AG04450 (cell line): Measurements from ENCODE around the gene BIRC7. TPM values are rescaled to one million over a fixed set of nuclear protein-coding genes. Genes with fewer than 3 reads are reported as not detected.

Experiments used
- CTCF ChIA-PET: fragments of 300-600, 350-600 bp; formaldehyde crosslinking; extraction: SDS; loops from one replicate; lab custom pipeline; 2022; ENCODE audit warnings: antibody characterized with exemption, inconsistent platforms; lab: Charles Lee
- POLR2A ChIA-PET: fragments of 350-600 bp; formaldehyde crosslinking; extraction: SDS; loops from one replicate; lab custom pipeline; 2021; ENCODE audit warnings: antibody characterized with exemption, inconsistent platforms; lab: Yijun Ruan, JAX
- DNase-seq: peaks from one replicate; pipeline ENCODE4 v3.0.0-alpha.2; 2011; ENCODE audit warnings: low read depth, low spot score
- H3K27ac ChIP-seq: one replicate; pipeline ENCODE4 v1.5.1; 2012; ENCODE audit warnings: low read depth, low read length, control low read depth
- H3K27me3 ChIP-seq: one replicate; pipeline ENCODE4 v1.6.0; 2012; ENCODE audit warnings: low read length; ENCODE audit not compliant: control insufficient read depth, insufficient read depth
- H3K4me3 ChIP-seq: 2 replicates; pipeline ENCODE4 v1.5.1; 2011; ENCODE audit warnings: mild to moderate bottlenecking, low read depth, low read length, control low read depth
- H3K9me3 ChIP-seq: 2 replicates; pipeline ENCODE4 v1.5.1; 2012; ENCODE audit warnings: low read length; ENCODE audit not compliant: control insufficient read depth, insufficient read depth
- polyA plus RNA-seq: library from polyadenylated mRNA; depleted of rRNA; stranded (reverse); fragments of >200 nt; gene quantifications from 2 replicates; pipeline ENCODE4 v1.2.3, GENCODE V29; 2011
- TF ChIP-seq, protein P1 (sequence below): IDR thresholded peaks from 2 replicates; pipeline ENCODE4 v1.5.1; 2011; ENCODE audit warnings: low read depth, low read length, control low read depth, inconsistent platforms

BIRC7 gene
- polyA plus RNA-seq, 1 experiment: not detected

DNA sequence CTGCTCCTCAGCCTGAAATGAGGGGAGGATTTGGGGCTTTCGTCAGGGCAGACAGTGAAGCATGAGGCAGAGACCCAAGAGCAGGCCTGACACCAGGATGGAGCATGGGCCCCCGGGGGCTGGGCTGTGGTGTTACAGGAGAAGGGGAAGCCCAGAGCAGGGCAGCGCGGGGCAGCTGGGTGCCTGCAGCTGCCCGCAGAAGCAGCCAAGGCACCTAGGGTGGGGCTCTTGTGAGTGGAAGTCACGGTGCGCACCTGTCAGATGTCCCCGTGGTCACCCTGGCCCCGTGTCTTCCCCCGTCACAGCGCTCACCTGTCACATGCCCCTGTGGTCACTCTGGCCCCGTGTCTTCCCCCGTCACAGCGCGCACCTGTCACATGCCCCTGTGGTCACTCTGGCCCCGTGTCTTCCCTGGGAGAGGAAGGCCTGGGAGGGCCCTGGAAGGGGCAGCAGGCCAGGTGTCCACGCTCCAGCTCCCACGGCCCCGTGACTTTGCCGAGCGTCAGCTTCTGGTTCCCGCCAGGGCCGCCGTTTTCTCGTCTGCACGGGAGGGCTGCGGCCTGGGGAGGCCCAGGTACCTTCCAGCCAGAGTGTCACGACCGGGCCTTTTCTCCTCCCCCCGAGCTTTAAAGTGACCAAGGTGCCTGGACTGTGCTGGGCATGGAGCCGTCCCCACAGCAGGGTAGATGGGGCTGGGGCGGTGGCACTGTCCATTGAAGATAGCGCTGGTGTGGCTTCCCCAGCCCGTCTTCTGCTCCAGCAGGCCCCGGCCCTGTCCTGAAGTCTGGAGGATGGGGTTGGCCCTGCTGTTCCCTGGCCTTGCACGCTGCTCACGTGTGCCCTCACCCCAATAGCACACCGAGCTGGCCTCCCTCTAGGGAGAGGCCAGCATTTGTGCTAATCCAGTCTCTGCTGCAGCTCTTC is 46.3 kb downstream of the BIRC7 start:
- TF ChIP-seq, protein P1, sequence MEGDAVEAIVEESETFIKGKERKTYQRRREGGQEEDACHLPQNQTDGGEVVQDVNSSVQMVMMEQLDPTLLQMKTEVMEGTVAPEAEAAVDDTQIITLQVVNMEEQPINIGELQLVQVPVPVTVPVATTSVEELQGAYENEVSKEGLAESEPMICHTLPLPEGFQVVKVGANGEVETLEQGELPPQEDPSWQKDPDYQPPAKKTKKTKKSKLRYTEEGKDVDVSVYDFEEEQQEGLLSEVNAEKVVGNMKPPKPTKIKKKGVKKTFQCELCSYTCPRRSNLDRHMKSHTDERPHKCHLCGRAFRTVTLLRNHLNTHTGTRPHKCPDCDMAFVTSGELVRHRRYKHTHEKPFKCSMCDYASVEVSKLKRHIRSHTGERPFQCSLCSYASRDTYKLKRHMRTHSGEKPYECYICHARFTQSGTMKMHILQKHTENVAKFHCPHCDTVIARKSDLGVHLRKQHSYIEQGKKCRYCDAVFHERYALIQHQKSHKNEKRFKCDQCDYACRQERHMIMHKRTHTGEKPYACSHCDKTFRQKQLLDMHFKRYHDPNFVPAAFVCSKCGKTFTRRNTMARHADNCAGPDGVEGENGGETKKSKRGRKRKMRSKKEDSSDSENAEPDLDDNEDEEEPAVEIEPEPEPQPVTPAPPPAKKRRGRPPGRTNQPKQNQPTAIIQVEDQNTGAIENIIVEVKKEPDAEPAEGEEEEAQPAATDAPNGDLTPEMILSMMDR: no peak

DNA sequence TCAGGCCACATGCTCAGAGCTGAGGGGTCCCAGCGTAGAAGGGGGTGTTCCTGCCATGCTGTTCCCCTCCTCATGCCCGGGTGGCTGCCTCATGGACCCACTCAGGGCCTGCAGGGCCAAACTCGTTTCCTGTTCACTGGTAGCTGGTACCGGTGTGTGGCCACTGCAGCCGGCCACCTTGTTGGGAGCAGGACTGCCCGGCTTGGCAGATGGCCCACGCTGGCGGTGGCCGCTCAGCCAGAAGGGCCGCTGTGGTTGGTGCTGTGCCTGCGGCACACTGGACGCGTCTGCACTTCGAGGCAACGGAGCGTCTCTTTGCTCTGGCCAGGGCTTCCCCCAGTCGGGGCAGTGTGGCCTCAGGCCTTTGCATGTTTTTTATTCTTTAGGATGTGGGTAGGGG is 47.2 kb downstream of the BIRC7 start:
- ChIA-PET CTCF (interaction anchor here (1.6 kb wide), 2 partner anchors 8 to 60 kb away, joined by 5 to 7 read pairs; no protein-coding TSS in a partner anchor), POLR2A (no interaction called here)
- no peaks in the 10 kb centered on the region for H3K27me3 ChIP-seq
- H3K4me3 ChIP-seq: no peak overlapping the region
- TF ChIP-seq, protein P1: no peak
- no peak for DNase-seq
- no peak overlapping the region for H3K27ac ChIP-seq
- no peaks in the 10 kb centered on the region for H3K9me3 ChIP-seq

More for the DNA sequence above, 46.3 kb downstream of the BIRC7 start:
- no peaks in the 10 kb centered on the region for H3K27me3 ChIP-seq
- no peak for DNase-seq
- no peaks in the 10 kb centered on the region for H3K9me3 ChIP-seq
- no peak overlapping the region for H3K4me3 ChIP-seq
- no peak overlapping the region for H3K27ac ChIP-seq
- ChIA-PET CTCF (interaction anchor here (1.6 to 2.5 kb wide), 3 partner anchors 9 to 59 kb away, joined by 5 to 22 read pairs (median 7); no protein-coding TSS in a partner anchor), POLR2A (interaction anchor here (0.6 kb wide), 1 partner anchor 15 kb away, joined by 3 read pairs; no protein-coding TSS in a partner anchor)

DNA sequence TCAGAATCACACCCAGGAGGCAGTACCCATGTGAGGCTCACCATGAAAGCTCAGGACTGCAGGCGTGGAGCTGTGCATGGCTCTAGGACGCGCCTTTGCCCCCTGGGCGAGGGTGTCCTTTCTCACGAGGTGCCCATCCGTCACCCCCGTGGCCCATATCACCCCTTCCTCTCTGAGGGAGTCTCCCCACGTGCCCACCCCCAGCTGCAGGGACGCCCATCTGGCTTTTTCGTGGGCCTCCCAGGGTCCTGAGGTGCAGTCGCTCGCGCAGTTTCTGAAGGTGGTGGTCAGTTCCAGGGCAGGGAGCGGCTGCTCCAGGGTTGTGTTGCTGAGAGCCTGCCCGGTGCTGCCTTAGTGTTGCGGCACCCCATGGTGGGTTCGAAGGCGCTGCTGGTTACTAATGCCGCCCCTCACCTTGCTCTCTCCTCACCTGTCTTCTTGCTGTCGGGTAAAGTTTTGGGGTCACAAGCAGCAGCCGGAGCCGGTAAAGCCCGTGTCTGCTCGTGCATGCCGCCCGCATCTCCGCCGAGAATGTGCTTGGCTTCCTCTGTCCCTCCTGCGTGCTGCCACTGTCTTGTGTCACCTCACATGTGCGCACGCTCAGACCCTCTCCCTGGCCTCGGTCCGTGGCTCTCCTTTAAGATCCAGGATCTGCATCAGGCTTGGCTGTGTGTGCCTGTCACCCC is 47.8 kb downstream of the BIRC7 start:
- no peak for DNase-seq
- Histone ChIP-seq H3K27me3 (no peaks in the 10 kb centered on the region), H3K9me3 (no peaks in the 10 kb centered on the region), H3K4me3 (no peak overlapping the region), H3K27ac (no peak overlapping the region)
- TF ChIP-seq, protein P1: no peak
- CTCF ChIA-PET: interaction anchor here (1.6 kb wide), 2 partner anchors 7 to 60 kb away, joined by 5 to 7 read pairs; no protein-coding TSS in a partner anchor
- POLR2A ChIA-PET: interaction anchor here (1.7 kb wide), 1 partner anchor 11 kb away, joined by 5 read pairs; the partner anchor contains the start of gene ARFGAP1

DNA sequence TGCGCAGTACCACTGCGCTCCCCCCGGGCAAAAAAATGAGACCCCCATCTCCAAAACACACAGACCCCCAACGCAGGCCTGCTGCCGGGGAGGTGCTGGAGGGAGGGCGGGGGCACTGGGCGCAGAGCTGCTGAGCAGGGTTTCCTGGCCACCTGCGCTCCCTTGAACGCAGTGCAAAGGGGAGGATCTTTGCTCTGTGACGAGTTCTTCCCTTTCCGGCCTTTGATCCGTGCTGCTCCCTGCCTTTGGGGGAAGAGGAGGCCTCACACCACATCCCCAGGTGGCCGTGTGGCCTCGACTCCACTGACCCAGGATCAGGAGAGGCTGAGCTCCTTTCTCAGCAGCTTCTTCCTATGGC is 48.4 kb downstream of the BIRC7 start:
- no peak overlapping the region for H3K27ac ChIP-seq
- TF ChIP-seq, protein P1: no peak
- CTCF ChIA-PET: no interaction called here
- no peaks in the 10 kb centered on the region for H3K27me3 ChIP-seq
- no peak overlapping the region for H3K4me3 ChIP-seq
- POLR2A ChIA-PET: interaction anchor here (1.7 kb wide), 1 partner anchor 11 kb away, joined by 5 read pairs; the partner anchor contains the start of gene ARFGAP1
- H3K9me3 ChIP-seq: no peaks in the 10 kb centered on the region
- DNase-seq: no peak
